Measurements from ENCODE around the gene CLEC4C.
A peak's percentile ranks its signal among the peaks of the same experiment; 100 is the strongest.
"Not testable (repeated sequence)": the region's sequence is repeated elsewhere in the genome, so short reads cannot be mapped to it uniquely, and the experiment has no call there.

The CLEC4C gene, protein sequence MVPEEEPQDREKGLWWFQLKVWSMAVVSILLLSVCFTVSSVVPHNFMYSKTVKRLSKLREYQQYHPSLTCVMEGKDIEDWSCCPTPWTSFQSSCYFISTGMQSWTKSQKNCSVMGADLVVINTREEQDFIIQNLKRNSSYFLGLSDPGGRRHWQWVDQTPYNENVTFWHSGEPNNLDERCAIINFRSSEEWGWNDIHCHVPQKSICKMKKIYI

DNA sequence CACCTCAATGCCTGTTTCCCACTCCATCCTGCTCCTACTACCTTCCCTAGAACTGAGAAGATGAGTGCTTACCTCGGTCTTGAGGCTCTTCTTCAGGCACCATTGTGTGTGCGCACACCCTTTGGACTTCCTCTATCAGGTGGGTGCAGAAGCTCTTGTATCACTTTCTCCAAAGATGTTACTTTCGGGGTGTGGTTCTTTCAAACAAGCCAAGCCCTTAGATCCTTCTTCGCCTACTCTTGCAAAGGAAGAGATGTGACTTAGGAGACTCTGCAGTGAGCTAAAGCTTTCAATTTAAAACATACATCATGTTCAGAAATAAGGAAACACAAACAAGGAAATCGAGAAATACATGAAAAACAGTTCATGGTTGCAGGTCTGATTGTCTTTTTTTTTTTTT, at the start of gene CLEC4C:
CLEC4C (minus strand) TSS at position 130 of the 400 bp plus-strand sequence; CDS start at position 103, 27 bp downstream.
- DNase-seq = no peak

DNA sequence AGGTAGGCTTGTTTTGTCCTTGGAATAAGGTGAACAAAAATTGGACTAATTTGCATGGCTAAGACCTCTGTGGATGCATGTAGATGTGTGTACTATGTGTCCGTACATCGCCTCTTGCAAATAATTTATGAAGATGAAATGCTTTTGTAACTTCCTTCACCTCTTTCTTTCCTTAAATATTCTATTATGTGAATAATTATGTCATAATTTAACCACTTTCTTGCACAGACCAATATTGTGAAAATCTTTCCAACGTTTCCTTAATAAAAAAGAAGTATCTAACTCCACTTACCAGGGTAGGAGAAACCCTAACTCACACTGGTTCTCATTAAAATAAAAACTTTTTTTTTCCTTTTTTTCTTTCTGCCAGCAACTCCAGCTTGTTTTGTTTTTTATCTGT, 46.0 kb upstream of the CLEC4C start:
- no peak for DNase-seq

DNA sequence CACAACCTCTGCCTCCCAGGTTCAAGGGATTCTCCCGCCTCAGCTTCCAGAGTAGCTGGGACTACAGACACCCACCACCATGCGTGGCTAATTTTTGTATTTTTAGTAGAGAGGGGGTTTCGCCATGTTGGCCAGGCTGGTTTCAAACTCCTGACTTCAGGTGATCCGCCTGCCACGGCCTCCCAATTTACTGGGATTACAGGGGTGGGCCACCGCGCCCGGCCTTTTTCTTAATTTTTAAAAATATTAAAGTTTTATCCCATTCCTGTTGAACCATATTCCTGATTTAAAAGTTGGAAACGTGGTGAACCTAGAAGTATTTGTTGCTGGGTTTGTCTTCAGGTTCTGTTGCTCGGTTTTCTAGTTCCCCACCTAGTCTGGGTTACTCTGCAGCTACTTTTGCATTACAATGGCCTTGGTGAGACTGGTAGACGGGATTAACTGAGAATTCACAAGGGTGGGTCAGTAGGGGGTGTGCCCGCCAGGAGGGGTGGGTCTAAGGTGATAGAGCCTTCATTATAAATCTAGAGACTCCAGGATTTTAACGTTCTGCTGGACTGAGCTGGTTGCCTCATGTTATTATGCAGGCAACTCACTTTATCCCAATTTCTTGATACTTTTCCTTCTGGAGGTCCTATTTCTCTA, 41.8 kb upstream of the CLEC4C start, which contains the start of gene NANOG:
NANOG (plus strand) TSS at position 519 of the 645 bp plus-strand sequence. CDS start 213 bp downstream, outside the sequence.
- not testable (repeated sequence) for DNase-seq

DNA sequence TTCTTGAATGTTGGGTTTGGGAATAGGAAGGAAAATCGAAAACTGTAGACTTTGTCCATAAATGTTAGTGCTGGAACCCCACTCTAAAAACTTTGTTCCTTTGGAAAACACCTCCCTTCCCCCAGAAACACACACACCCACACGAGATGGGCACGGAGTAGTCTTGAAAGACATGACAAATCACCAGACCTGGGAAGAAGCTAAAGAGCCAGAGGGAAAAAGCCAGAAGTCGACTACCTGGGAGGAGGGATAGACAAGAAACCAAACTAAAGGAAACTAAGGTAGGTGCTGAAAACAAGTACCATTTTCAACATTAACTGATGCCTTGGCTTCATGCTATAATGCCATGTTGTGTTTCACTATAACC, 41.1 kb upstream of the CLEC4C start:
- DNase-seq = no peak

DNA sequence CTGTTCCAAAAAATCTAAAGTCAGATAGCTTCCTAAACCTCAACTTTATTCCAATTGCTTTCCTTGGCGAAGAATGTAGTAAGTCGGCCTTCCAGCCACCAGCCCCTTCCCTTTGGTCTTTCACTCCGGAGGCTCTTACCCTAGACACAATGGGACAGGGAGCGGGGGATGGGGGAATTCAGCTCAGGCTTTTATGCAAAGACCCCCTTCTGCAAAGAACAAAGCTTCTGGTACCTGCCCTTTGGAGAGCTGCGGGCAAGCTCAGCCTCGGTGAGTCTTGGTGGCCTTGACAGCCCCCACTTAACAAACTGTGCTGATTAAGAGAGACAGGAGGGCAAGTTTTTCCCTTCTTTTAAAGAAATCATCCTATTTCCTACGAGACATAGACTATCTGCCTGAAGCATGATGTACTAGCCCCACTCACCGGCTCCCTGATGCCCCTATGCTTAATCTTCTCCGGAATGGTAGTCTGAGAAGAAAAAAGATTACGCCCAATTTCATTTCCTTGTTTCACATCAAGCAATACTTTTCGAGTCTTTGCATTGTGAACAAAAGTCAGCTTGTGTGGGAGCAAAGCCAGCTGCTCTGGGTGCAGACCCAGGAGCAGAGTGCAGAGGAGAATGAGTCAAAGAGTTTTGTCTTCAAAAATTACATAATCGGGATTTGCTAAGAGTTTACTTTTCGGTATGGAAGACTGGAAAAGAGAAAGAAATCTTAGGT, 40.6 kb upstream of the CLEC4C start:
- no peak for DNase-seq

DNA sequence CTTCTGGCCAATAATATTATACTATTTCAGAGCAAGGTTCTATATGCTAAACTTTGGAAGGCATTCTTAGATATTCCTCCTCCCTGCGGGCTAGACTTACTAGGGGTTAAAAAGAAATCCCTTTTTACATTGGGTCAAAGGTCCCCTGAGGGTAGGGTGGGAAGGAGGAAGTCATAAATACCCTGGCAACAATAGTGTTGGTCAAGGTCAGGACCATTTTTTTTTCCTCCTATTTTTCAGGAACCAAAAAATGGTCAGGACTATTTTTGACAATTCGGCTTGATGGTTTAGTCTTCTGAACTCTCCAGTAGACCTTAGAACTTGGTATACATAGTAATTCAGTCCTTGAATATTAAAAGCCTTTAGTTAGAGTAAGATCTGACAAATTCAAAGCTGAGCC, 37.5 kb upstream of the CLEC4C start:
- no peak for DNase-seq

DNA sequence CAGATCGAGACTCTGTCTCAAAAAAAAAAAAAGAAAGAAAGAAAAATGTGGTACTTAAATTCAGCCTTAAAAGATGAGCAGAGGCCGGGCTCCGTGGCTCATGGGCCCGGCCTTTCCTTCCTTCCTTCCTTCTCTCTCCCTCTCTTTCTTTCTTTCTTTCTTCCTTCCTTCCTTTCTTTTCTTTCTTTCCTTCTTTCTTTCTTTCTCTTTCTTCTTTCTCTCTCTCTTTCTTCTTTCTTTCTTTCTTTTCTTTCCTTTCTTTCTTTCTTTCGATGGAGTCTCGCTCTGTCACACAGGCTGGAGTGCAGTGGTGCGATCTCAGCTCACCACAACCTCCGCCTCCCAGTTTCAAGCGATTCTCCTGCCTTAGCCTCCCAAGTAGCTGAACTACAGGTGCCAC, 36.3 kb upstream of the CLEC4C start:
- DNase-seq = not testable (repeated sequence)

DNA sequence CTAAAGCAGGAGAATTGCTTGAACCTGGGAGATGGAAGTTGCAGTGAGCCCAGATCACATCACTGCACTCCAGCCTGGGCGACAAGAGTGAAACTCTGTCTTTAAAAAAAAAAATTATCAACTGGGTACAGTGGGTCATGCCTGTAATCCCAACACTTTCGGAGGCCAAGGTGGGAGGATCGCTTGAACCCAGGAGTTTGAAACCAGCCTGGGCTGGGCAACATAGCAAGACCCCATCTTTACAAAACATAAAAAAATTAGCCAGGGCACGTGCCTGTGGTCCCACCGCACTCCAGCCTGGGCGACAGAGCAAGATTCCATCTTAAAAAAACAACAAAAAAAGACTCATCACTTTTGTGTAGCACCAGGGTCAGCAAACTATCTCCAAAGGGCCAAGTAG, 34.9 kb upstream of the CLEC4C start:
- DNase-seq = no peak

DNA sequence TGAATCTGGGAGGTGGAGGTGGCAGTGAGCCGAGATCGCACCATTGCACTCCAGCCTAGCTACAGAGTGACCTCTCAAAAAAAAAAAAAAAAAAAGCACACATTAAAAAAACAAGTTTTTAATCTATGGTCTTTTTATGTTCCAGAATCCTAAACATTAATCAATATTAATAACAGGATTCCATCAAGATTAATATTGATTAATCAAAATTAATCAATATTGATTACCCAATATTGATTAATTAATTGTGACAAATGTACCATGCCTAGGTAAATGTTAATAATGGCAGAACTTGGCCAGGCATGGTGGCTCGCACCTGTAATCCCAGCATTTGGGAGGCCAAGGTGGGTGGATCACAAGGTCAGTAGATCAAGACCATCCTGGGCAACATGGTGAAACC, 34.1 kb upstream of the CLEC4C start:
- no peak for DNase-seq

DNA sequence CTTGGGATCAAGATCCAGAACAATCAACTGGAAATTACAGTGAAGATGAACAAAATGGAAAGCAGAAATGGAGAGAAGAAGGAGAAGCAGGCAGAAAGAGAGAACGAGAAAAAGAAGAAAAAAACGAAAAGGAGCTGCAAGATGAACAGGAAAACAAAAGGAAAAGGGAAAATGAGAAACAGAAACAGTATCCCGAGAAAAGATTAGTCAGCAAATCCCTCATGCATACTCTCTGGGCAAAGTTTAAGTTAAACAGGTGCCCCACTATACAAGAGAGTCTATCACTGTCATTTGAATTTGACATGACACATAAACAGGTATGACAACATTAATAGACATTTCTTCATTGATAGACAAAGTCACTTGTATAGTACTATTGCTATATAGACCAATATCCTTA, 22.8 kb upstream of the CLEC4C start:
- no peak for DNase-seq

DNA sequence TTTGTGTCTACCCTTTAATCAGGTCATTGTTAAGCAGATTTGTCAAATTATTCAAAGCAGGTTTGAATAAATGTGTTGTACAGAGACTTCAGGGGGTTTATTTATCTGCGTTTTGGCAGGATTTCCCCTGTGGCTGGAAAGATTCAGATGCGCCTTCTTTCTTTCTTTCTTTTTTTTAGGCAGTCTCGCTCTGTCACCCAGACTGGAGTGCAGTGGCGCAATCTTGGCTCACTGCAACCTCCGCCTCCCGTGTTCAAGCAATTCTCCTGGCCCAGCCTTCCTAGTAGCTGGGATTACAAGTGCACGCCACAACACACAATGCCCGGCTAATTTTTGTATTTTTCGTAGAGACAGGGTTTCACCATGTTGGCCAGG, 11.6 kb upstream of the CLEC4C start:
- no peak for DNase-seq

DNA sequence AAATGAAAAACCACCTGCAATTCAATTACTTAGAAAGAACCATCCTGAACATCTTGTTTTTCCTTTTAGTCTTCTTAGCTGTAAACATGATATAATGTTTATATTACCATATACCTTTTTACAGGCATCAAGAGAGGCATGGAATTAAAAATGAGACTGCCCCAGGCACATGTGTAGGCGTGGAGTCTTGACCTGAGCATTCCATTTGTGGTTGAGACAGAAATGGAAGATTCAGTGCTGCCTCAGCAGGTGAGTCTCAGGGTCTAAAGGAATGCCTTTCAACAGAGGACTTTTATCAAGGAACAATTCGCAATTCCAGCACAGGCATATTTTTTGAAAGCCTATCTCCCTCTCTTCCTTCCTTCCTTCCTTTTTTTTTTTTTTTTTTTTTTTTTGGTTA, 9.8 kb upstream of the CLEC4C start:
- DNase-seq = no peak

DNA sequence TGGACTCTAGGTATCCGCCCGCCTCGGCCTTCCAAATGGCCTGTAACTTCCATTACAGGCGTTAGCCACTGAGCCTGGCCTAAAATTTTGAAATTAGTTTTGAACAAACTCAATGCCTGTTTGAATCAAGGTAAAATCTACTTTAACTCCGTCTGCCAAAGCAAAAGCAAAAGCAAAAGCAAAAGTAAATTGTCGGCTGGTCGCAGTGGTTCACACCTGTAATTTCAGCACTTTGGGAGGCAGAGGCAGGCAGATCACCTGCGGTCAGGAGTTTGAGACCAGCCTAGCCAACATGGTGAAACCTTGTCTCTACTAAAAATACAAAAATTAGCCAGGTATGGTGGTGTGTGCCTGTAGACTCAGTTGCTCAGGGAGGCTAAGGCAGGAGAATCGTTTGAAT, 8.5 kb upstream of the CLEC4C start:
- not testable (repeated sequence) for DNase-seq

DNA sequence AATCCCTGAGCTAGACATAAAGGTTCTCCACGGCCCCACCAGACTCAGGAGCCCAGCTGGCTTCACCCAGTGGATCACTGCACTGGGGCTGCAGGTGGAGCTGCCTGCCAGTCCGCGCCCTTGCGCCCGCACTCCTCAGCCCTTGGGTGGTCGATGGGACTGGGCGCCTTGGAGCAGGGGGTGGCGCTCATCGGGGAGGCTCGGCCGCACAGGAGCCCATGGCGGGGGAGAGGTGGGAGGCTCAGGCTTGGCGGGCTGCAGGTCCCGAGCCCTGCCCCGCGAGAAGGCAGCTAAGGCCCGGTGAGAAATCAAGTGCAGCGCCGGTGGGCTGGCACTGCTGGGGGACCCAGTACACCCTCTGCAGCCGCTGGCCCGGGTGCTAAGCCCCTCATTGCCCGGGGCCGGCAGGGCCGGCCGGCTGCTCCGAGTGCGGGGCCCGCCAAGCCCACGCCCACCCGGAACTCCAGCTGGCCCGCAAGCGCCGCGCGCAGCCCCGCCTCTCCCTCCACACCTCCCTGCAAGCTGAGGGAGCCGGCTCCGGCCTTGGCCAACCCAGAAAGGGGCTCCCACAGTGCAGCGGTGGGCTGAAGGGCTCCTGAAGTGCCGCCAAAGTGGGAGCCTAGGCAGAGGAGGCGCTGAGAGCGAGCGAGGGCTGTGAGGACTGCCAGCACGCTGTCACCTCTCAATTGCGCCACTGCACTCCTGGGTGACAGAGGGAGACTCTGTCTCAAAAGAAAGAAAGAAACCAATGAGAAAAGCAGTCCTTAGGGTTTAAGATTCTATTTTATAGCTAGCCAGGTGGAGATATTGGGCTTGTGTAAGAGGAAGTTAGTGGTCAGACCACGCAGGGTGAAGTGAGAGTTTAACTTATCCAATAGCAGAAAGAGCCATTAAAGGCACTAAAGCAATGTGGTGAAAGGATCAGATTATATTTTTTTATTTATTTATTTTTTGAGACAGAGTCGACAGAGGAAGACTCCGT, 5.1 kb upstream of the CLEC4C start:
- DNase-seq = not testable (repeated sequence)

DNA sequence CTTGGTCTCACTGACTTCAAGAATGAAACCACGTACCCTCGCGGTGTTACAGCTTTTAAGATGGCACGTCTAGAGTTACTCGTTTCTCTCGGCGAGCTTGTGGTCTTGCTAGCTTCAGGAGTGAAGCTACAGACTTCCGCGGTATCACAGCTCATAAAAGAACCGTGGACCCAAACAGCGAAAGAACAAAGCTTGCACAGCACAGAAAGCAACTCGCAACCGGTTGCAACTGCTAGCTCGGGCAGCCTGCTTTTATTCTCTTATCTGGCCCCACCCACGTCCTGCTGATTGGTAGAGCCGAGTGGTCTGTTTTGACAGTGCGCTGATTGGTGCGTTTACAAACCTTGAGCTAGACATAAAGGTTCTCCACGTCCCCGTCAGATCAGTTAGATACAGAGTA, 4.2 kb upstream of the CLEC4C start:
- DNase-seq = no peak

DNA sequence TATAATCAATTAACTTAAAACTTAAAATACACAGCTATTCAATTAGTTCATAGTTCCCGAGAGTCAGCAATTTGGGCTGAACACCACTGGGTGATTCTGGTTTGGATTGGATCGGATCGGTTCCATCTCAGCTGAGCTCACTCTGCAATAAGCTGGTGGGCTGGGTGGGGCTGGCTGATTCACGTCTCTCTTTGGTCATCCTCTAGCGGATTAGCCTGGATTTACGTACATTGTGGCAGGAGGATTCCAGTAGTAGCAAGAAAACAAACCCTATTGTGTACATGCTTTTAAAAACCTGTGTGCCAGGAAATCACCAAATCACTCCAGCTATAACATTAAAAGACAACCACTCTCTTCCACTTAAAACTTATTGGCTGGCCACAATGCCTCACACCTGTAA, 3.2 kb upstream of the CLEC4C start:
- DNase-seq = no peak

DNA sequence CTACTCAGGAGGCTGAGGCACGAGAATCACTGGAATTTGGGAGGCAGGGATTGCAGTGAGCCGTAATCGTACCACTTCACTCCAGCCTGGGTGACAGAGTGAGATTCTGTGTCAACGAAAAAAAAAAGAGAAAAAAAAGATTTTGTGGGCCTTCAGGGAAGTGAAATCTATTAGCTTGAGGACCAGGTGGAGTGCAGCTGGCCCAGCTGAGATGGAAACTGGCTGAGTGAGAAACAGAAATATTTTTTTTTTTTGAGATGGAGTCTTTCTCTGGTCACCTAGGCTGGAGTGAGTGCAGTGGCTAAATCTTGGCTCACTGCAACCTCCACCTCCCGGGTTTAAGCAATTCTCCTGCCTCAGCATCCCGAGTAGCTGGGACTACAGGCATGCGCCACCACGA, 2.3 kb upstream of the CLEC4C start:
- DNase-seq = no peak

DNA sequence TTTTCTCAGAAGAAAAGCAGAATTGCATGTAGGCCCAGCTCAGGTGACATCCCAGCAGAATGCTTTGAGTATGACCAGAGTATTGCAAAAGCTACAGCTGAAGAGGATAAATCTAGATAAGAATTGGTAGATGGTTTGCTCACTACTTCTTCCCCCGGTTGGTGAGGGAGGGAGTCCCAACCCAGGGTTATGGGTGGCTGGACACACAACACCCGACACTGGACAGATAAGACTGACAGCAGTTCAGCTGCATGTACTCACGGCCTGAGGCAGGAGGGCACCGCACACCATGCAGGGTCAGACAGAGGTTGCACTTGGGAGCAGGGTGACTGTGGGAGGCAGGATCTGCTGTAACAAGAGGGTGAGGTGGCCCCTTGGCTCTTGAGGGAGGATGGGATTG, 1.7 kb upstream of the CLEC4C start:
- DNase-seq = no peak

DNA sequence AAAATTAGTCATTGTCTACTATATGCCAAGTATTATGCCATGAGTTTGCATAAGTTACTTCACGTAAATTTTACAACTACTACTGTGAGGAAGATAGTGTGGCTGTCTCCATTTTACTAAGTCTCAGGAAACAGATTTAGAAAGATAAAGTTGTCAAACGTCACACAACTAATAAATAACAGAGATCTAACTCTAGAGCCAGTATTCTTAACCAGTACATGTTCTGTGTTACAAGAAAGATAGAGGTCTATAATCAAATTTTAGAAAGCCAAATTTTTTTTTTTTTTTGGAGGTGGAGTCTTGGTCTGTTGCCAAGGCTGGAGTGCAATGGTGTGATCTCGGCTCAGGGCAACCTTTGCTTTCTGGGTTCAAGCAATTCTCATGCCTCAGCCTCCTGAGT, 14.2 kb downstream of the CLEC4C start:
- no peak for DNase-seq

DNA sequence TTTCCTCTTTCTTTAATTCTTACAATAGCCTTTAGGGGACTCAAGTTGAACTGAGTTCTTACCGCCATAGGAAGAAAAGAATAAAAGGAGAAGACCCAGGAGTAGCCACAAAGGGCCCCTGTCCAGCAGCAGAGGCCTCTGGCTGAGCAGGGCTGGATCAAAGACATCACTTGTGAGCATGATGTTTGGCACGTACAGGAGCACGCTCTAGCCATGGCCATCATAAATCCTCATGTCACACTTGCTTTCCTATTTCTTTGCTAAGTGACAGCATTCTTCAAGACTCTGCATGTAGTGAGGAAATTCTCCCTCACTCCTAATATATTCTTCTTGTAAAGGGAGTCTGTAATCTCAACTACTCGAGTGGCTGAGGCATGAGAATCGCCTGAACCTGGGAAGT, 15.7 kb downstream of the CLEC4C start:
- no peak for DNase-seq

DNA sequence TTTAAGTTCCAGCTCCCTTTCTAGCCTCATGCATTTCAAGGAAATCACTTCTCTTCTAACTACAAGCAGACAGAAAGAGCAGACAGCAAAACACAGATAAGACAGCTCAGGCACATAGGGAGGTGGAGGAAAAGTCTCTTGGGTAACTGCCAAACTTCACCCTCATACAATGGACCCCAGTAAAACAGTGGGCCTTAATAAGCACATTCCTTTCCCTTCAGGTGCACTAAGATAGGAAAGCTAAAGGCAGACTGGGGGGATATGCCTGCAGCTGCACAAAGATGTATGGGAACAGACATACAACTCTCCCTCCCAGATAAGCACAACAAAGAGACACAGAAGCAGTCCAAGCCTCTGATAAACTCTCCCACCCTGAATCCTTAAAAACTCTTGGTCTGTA, 16.2 kb downstream of the CLEC4C start:
- DNase-seq = not testable (repeated sequence)

DNA sequence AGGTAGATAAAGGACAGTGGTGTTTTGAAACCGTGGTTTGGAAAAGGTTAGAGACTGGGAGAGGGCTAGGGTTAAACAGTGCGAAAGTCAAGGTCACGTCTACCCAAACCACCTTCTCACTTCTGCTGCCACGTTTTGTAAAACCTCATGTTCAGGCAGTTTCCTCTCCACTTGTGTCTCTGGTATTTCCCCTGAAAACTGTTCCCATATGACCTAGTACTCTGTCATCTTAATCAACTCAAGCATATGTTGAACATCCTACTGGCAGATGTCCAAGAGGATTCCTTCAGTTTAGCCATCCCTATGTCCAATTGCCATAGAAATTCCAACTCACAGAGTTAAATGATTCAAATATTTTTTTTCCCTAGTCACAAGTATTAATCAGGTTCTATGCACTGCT, 17.4 kb downstream of the CLEC4C start:
- DNase-seq = peak; percentile 41

DNA sequence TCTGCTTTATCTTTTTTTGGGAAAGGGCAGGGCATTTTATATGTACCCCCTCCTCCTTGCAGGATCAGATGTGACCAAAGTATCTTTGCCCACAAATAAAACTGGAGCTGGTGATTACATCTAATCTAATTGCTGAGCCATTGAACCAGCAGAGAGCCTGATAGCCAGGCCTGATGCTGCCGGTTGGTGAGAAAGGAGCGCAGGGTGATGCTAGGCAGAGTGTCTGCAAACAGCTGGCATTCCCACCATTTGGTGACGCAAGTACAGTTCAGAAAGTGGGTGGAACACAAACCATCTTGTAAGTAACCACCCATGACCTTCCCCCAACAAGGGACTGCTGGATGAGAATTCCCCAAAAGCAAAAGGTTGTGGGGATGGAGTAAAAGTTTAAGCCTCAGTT, 23.2 kb downstream of the CLEC4C start:
- no peak for DNase-seq
